PC-9 (cell line): Measurements from ENCODE around the gene PTPRM. TPM values are rescaled to one million over a fixed set of nuclear protein-coding genes. Genes with fewer than 3 reads are reported as not detected.

ENCODE experiments used
- BruUV-seq: library from RNA; stranded (reverse); fragments of 400-500 nt; replicated peaks from 2 replicates; lab custom pipeline; 2021; lab: Mats Ljungman, UMichigan
- CTCF ChIA-PET: fragments of 300-600 bp; sonication (Branson Sonifier 250); formaldehyde crosslinking; loops from one replicate; lab custom pipeline; 2022; ENCODE audit warnings: antibody characterized with exemption; lab: Charles Lee
- POLR2A ChIA-PET: fragments of 300-600 bp; sonication (Branson Sonifier 250); formaldehyde crosslinking; loops from one replicate; lab custom pipeline; 2022; ENCODE audit warnings: antibody characterized with exemption; ENCODE audit not compliant: unreplicated experiment; lab: Charles Lee
- DNase-seq, 2 experiments: peaks; one replicate each; pipeline versions ENCODE4 v3.0.0 to v3.0.0-alpha.2; 2015 to 2022; ENCODE audit warnings: mixed read lengths in 1 of 2
- H2AFZ ChIP-seq: fragments of 200-600 bp; sonication (generic); 2 replicates; pipeline ENCODE4 v1.8.1; 2017; ENCODE audit warnings: antibody characterized with exemption
- H3F3A ChIP-seq: fragments of 200-600 bp; sonication (generic); 2 replicates; pipeline ENCODE4 v1.8.1; 2017; ENCODE audit warnings: antibody characterized with exemption, mild to moderate bottlenecking, low read depth; ENCODE audit not compliant: insufficient read depth
- H3K27ac ChIP-seq: fragments of 200-600 bp; sonication (generic); 2 replicates; pipeline ENCODE4 v1.6.1; 2016; ENCODE audit warnings: mixed run types
- H3K27me3 ChIP-seq: fragments of 200-600 bp; sonication (generic); 2 replicates; pipeline ENCODE4 v1.6.1; 2016; ENCODE audit warnings: low read depth, mixed run types; ENCODE audit not compliant: insufficient read depth
- H3K36me3 ChIP-seq: fragments of 200-600 bp; sonication (generic); 2 replicates; pipeline ENCODE4 v1.6.1; 2016; ENCODE audit warnings: low read depth, mixed run types
- H3K4me1 ChIP-seq: fragments of 200-600 bp; sonication (generic); replicated peaks from 2 replicates; pipeline ENCODE4 v1.6.1; 2016; ENCODE audit warnings: mixed run types; ENCODE audit not compliant: insufficient read depth
- H3K4me2 ChIP-seq: fragments of 200-600 bp; sonication (generic); 2 replicates; pipeline ENCODE4 v1.6.1; 2017; ENCODE audit warnings: mixed run types
- H3K4me3 ChIP-seq: fragments of 200-600 bp; sonication (generic); 2 replicates; pipeline ENCODE4 v1.6.1; 2016; ENCODE audit warnings: mixed run types
- H3K79me2 ChIP-seq: fragments of 200-600 bp; sonication (generic); 2 replicates; pipeline ENCODE4 v1.6.1; 2017; ENCODE audit warnings: low read depth, mixed run types
- H3K9me2 ChIP-seq: fragments of 200-600 bp; sonication (generic); 2 replicates; pipeline ENCODE4 v1.8.1; 2017; ENCODE audit warnings: mild to moderate bottlenecking; ENCODE audit not compliant: insufficient read depth
- H3K9me3 ChIP-seq: fragments of 200-600 bp; sonication (generic); 2 replicates; pipeline ENCODE4 v1.8.1; 2016; ENCODE audit warnings: low read depth; ENCODE audit not compliant: insufficient read depth
- H4K20me1 ChIP-seq: fragments of 200-600 bp; sonication (generic); 2 replicates; pipeline ENCODE4 v1.8.1; 2017; ENCODE audit not compliant: insufficient read depth
- CTCF ChIP-seq: fragments of 200-600 bp; sonication (generic); conservative IDR thresholded peaks from 2 replicates; pipeline ENCODE4 v1.6.1; 2017; ENCODE audit warnings: mixed run types, antibody characterized with exemption, mild to moderate bottlenecking, moderate library complexity
- EZH2 ChIP-seq: fragments of 200-600 bp; sonication (generic); IDR thresholded peaks from 2 replicates; pipeline ENCODE4 v1.8.0; 2017; ENCODE audit warnings: antibody characterized with exemption, low read depth
- intact Hi-C: fragments of 100-400 bp; cut with micrococcal nuclease; formaldehyde crosslinking; loops from one replicate; pipeline ENCODE4 v1.10.0; 2022; ENCODE audit not compliant: unreplicated experiment
- total RNA-seq: library from RNA; stranded (reverse); gene quantifications from 2 replicates; pipeline ENCODE4 v1.2.3, GENCODE V29; 2021

Gene PTPRM
- total RNA-seq, 1 experiment from 2014 or later = 32.5 TPM

GRCh38 chr18:8162802-8163201 is 595.7 kb downstream of the PTPRM start:
- TF ChIP-seq CTCF (no peak), EZH2 (no peak)
- H3K36me3 ChIP-seq = no peaks in the 10 kb centered on the region
- H3K9me2 ChIP-seq = no peaks in the 10 kb centered on the region
- H4K20me1 ChIP-seq = no peaks in the 10 kb centered on the region
- H3F3A ChIP-seq = 0 out of 2 replicates have a peak, but pooled peaks cover 4% of the 10 kb centered on the region
- no peak overlapping the region for H3K4me3 ChIP-seq
- ChIA-PET CTCF (interaction anchor here (0.7 kb wide), 1 partner anchor 17 kb away, joined by 3 read pairs; no protein-coding TSS in a partner anchor), POLR2A (no interaction called here)
- no peak overlapping the region for H2AFZ ChIP-seq
- intact Hi-C loops = no loop called here
- DNase-seq = peak in 1 of 2 experiments; percentile 11
- H3K4me2 ChIP-seq = no peak overlapping the region
- H3K27ac ChIP-seq = no peak overlapping the region
- no peaks in the 10 kb centered on the region for H3K79me2 ChIP-seq
- no peaks in the 10 kb centered on the region for H3K9me3 ChIP-seq
- no TSS peak for BruUV-seq
- no peaks in the 10 kb centered on the region for H3K27me3 ChIP-seq
- H3K4me1 ChIP-seq = no peaks in the 10 kb centered on the region

- Histone ChIP-seq H3K9me2 (no peaks in the 10 kb centered on the region), H3F3A (0 out of 2 replicates have a peak, but pooled peaks cover 4% of the 10 kb centered on the region), H3K27ac (no peak overlapping the region), H3K79me2 (no peaks in the 10 kb centered on the region), H3K9me3 (no peaks in the 10 kb centered on the region), H3K36me3 (no peaks in the 10 kb centered on the region), H2AFZ (no peak overlapping the region), H3K4me2 (no peak overlapping the region), H4K20me1 (no peaks in the 10 kb centered on the region), H3K4me1 (no peaks in the 10 kb centered on the region), H3K27me3 (no peaks in the 10 kb centered on the region), H3K4me3 (no peak overlapping the region)
- BruUV-seq = no TSS peak
- intact Hi-C loops = no loop called here
- DNase-seq = no peak
- ChIA-PET CTCF (interaction anchor here (0.7 kb wide), 1 partner anchor 16 kb away, joined by 3 read pairs; no protein-coding TSS in a partner anchor), POLR2A (no interaction called here)
- no peak for TF ChIP-seq EZH2
Observed at GRCh38 chr18:8163286-8163959, 596.3 kb downstream of the PTPRM start.

GRCh38 chr18:8165095-8165494 is 598.0 kb downstream of the PTPRM start:
- BruUV-seq = no TSS peak
- DNase-seq = no peak
- no peaks in the 10 kb centered on the region for H3K27me3 ChIP-seq
- CTCF ChIA-PET = no interaction called here
- no peaks in the 10 kb centered on the region for H3K4me1 ChIP-seq
- TF ChIP-seq CTCF (no peak), EZH2 (no peak)
- H3K9me2 ChIP-seq = no peaks in the 10 kb centered on the region
- no peaks in the 10 kb centered on the region for H3K79me2 ChIP-seq
- no peak overlapping the region for H3K4me2 ChIP-seq
- H3K9me3 ChIP-seq = no peaks in the 10 kb centered on the region
- no peak overlapping the region for H3K27ac ChIP-seq
- no peak overlapping the region for H2AFZ ChIP-seq
- no peaks in the 10 kb centered on the region for H4K20me1 ChIP-seq
- intact Hi-C loops = no loop called here
- no peak overlapping the region for H3K4me3 ChIP-seq
- POLR2A ChIA-PET = no interaction called here
- no peaks in the 10 kb centered on the region for H3K36me3 ChIP-seq
- 0 out of 2 replicates have a peak, but pooled peaks cover 4% of the 10 kb centered on the region for H3F3A ChIP-seq
